Left ventricle myocardium inferior (tissue), 1 donor: ENCODE measurements around the gene ARHGAP26. TPM values are rescaled to one million over a fixed set of nuclear protein-coding genes. Genes with fewer than 3 reads are reported as not detected.
A peak's percentile ranks its signal among the peaks of the same experiment; 100 is the strongest.

ENCODE experiments used
- DNase-seq: peaks from one replicate; pipeline ENCODE4 v3.0.0-alpha.2; 2020
- H3K27ac ChIP-seq: fragments of 200-600 bp; replicated peaks from 2 replicates; pipeline ENCODE4 v1.8.0; 2021
- H3K27me3 ChIP-seq: fragments of 200-600 bp; 2 replicates; pipeline ENCODE4 v1.8.0; 2021; ENCODE audit warnings: low read depth
- H3K36me3 ChIP-seq: fragments of 200-600 bp; 2 replicates; pipeline ENCODE4 v1.8.0; 2021
- H3K4me1 ChIP-seq: fragments of 200-600 bp; 2 replicates; pipeline ENCODE4 v1.8.0; 2021
- H3K4me3 ChIP-seq: fragments of 200-600 bp; 2 replicates; pipeline ENCODE4 v1.8.0; 2021; ENCODE audit warnings: mild to moderate bottlenecking, moderate library complexity
- H3K9me3 ChIP-seq: fragments of 200-600 bp; replicated peaks from 2 replicates; pipeline ENCODE4 v1.8.0; 2021
- CTCF ChIP-seq: fragments of 200-600 bp; IDR thresholded peaks from 2 replicates; pipeline ENCODE4 v1.8.0; 2021; ENCODE audit warnings: antibody characterized with exemption, mild to moderate bottlenecking, borderline replicate concordance
- intact Hi-C: fragments of 100-400 bp; cut with micrococcal nuclease; formaldehyde crosslinking; loops from one replicate; pipeline ENCODE4 v1.11.0; 2022
- total RNA-seq: library from RNA; stranded (reverse); fragmentation: NEBNext Ultra II Directional; extraction: Animal tissue kit (Norgen Biotek cat#: 25700); gene quantifications from one replicate; pipeline ENCODE4 v1.2.1, GENCODE V29; 2021
- donor health status: DM: no; HTN: yes; CAD: no; lungs with severe emphysema.

Gene ARHGAP26
- total RNA-seq, 1 donor from 2014 or later = 35.7 TPM

- Histone ChIP-seq H3K36me3 (no peaks in the 10 kb centered on the region), H3K27me3 (no peaks in the 10 kb centered on the region), H3K9me3 (no peaks in the 10 kb centered on the region), H3K4me3 (no peak overlapping the region), H3K4me1 (peaks cover 99% of the 10 kb centered on the region), H3K27ac (peak overlapping the region; percentile 62)
- intact Hi-C loops = loop anchor here (5.0 kb wide), 1 partner anchor 98 kb away; the partner anchor contains the start of gene ARHGAP26
- DNase-seq = no peak
- TF ChIP-seq CTCF = no peak
These were observed 100.6 kb downstream of the ARHGAP26 start for GRCh38 chr5:142870532-142871362.

GRCh38 chr5:142871363-142872193 is 101.4 kb downstream of the ARHGAP26 start:
- intact Hi-C loops = loop anchor here (5.0 kb wide), 1 partner anchor 99 kb away; the partner anchor contains the start of gene ARHGAP26
- H3K4me1 ChIP-seq = peaks cover 98% of the 10 kb centered on the region
- H3K27ac ChIP-seq = peak overlapping the region; percentile 62

DNA sequence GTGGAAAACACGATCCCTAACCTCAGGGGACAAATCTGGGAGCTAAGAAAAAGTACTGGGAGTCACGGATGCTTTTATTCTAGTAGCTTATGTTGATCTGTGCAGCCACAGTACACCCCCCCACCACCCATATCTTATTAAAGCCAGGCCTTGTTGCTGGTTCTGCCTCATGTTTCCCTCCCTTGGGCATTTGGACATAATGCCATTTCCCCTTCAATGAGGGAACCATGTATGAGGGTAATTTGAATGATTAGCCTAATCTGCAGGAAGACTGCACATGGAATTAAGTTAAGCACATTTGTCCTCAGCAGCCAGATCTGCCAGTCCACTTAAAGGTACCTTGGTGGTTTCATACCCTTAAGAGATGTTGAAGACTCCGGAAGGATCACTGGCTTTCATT is 102.0 kb downstream of the ARHGAP26 start:
- TF ChIP-seq CTCF = no peak
- Histone ChIP-seq H3K4me1 (peaks cover 95% of the 10 kb centered on the region), H3K4me3 (no peak overlapping the region), H3K27me3 (no peaks in the 10 kb centered on the region), H3K9me3 (no peaks in the 10 kb centered on the region), H3K36me3 (no peaks in the 10 kb centered on the region), H3K27ac (peak overlapping the region; percentile 62)
- no peak for DNase-seq
- intact Hi-C loops = loop anchor here (5.0 kb wide), 1 partner anchor 100 kb away; the partner anchor contains the start of gene ARHGAP26

More at GRCh38 chr5:142871363-142872193, 101.4 kb downstream of the ARHGAP26 start:
- DNase-seq = peak; percentile 42
- TF ChIP-seq CTCF = no peak
- H3K27me3 ChIP-seq = no peaks in the 10 kb centered on the region
- no peak overlapping the region for H3K4me3 ChIP-seq
- no peaks in the 10 kb centered on the region for H3K36me3 ChIP-seq
- no peaks in the 10 kb centered on the region for H3K9me3 ChIP-seq

- Histone ChIP-seq H3K27ac (peak overlapping the region; percentile 62), H3K36me3 (no peaks in the 10 kb centered on the region), H3K4me3 (no peak overlapping the region), H3K9me3 (no peaks in the 10 kb centered on the region), H3K27me3 (no peaks in the 10 kb centered on the region), H3K4me1 (peaks cover 89% of the 10 kb centered on the region)
- no peak for TF ChIP-seq CTCF
- DNase-seq = no peak
- intact Hi-C loops = loop anchor here (5.0 kb wide), 1 partner anchor 100 kb away; the partner anchor contains the start of gene ARHGAP26
These were observed 102.6 kb downstream of the ARHGAP26 start for GRCh38 chr5:142872795-142873194.

DNA sequence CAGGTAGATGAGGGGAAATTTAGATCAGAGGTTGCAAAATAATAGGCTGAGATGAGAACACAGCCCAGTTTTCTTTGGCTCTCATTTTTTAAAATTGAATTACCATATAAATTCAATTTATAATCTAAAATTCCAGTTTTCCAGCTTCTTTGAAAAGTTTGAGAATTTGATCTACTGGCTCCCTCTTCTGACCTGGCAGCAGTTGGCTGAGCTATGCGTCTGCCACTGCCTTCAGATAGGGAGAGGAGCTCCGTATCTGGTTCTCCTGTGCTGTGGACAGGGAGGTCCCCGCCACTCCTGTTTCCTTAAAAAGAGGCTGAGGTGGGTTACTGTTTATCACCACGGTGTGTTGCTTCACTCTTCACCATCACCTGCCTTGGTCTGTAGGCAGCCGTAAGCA is 103.7 kb downstream of the ARHGAP26 start:
- intact Hi-C loops = loop anchor here (5.0 kb wide), 1 partner anchor 102 kb away; the partner anchor contains the start of gene ARHGAP26

More for the DNA sequence above, 103.7 kb downstream of the ARHGAP26 start:
- no peaks in the 10 kb centered on the region for H3K9me3 ChIP-seq
- no peaks in the 10 kb centered on the region for H3K36me3 ChIP-seq
- no peaks in the 10 kb centered on the region for H3K27me3 ChIP-seq
- peak overlapping the region; percentile 62 for H3K27ac ChIP-seq
- peaks cover 87% of the 10 kb centered on the region for H3K4me1 ChIP-seq
- no peak overlapping the region for H3K4me3 ChIP-seq
- DNase-seq = no peak
- TF ChIP-seq CTCF = peak; percentile 35
